ACC112 (cell line): ENCODE data around the gene HNRNPD.
A peak's percentile ranks its signal among the peaks of the same experiment; 100 is the strongest.
"Not testable (repeated sequence)": the region's sequence is repeated elsewhere in the genome, so short reads cannot be mapped to it uniquely, and the experiment has no call there.

Experiments
- H2AFZ ChIP-seq: fragments of 200-600 bp; sonication (generic); one replicate; pipeline ENCODE4 v1.6.0; 2017; ENCODE audit warnings: antibody characterized with exemption, low read length; ENCODE audit not compliant: unreplicated experiment
- H3K27ac ChIP-seq: fragments of 200-600 bp; sonication (generic); 2 replicates; pipeline ENCODE4 v1.5.1; 2014; ENCODE audit warnings: low read depth, mild to moderate bottlenecking, antibody characterized with exemption, low read length, moderate library complexity
- H3K27me3 ChIP-seq: fragments of 200-600 bp; sonication (generic); 2 replicates; pipeline ENCODE4 v1.6.1; 2014; ENCODE audit warnings: mild to moderate bottlenecking, antibody characterized with exemption, low read length, moderate library complexity, mixed read lengths; ENCODE audit not compliant: insufficient read depth
- H3K36me3 ChIP-seq: fragments of 200-600 bp; sonication (generic); 2 replicates; pipeline ENCODE4 v1.6.1; 2016; ENCODE audit warnings: mild to moderate bottlenecking, antibody characterized with exemption, low read length, moderate library complexity, mixed read lengths; ENCODE audit not compliant: insufficient read depth
- H3K4me1 ChIP-seq: fragments of 200-600 bp; sonication (generic); one replicate; pipeline ENCODE4 v1.6.1; 2016; ENCODE audit warnings: low read length, mixed read lengths; ENCODE audit not compliant: insufficient read depth, unreplicated experiment, control insufficient read depth
- H3K4me3 ChIP-seq: fragments of 200-600 bp; sonication (generic); 2 replicates; pipeline ENCODE4 v1.5.1; 2014; ENCODE audit warnings: mild to moderate bottlenecking, low read depth, low read length
- H3K79me2 ChIP-seq: fragments of 200-600 bp; sonication (generic); one replicate; pipeline ENCODE4 v1.6.0; 2016; ENCODE audit warnings: low read length; ENCODE audit not compliant: control insufficient read depth, unreplicated experiment, insufficient read depth

The HNRNPD gene

GRCh38 chr4:82397527-82397926 is 23.7 kb upstream of the HNRNPD start:
- H3K36me3 ChIP-seq: no peaks in the 10 kb centered on the region
- H3K4me3 ChIP-seq: no peak overlapping the region
- no peaks in the 10 kb centered on the region for H3K79me2 ChIP-seq
- H3K27me3 ChIP-seq: no peaks in the 10 kb centered on the region
- H2AFZ ChIP-seq: no peak overlapping the region
- no peak overlapping the region for H3K27ac ChIP-seq
- no peaks in the 10 kb centered on the region for H3K4me1 ChIP-seq

GRCh38 chr4:82394896-82395295 is 21.1 kb upstream of the HNRNPD start:
- Histone ChIP-seq H3K36me3 (no peaks in the 10 kb centered on the region), H3K27ac (no peak overlapping the region), H2AFZ (no peak overlapping the region), H3K27me3 (no peaks in the 10 kb centered on the region), H3K4me3 (no peak overlapping the region), H3K79me2 (no peaks in the 10 kb centered on the region), H3K4me1 (no peaks in the 10 kb centered on the region)

- not testable (repeated sequence) for H2AFZ ChIP-seq, H3K79me2 ChIP-seq, H3K4me1 ChIP-seq, H3K4me3 ChIP-seq, H3K27ac ChIP-seq, H3K36me3 ChIP-seq, H3K27me3 ChIP-seq
Measured at GRCh38 chr4:82390061-82390460, 16.3 kb upstream of the HNRNPD start.

GRCh38 chr4:82388405-82388804 is 14.6 kb upstream of the HNRNPD start:
- no peaks in the 10 kb centered on the region for H3K79me2 ChIP-seq
- H3K4me3 ChIP-seq: no peak overlapping the region
- no peak overlapping the region for H2AFZ ChIP-seq
- H3K27ac ChIP-seq: no peak overlapping the region
- no peaks in the 10 kb centered on the region for H3K27me3 ChIP-seq
- H3K4me1 ChIP-seq: no peaks in the 10 kb centered on the region
- H3K36me3 ChIP-seq: no peaks in the 10 kb centered on the region

- not testable (repeated sequence) for H3K79me2 ChIP-seq, H3K36me3 ChIP-seq, H3K4me3 ChIP-seq
Measured at GRCh38 chr4:82386312-82386711, 12.5 kb upstream of the HNRNPD start.

GRCh38 chr4:82382751-82383150 is 9.0 kb upstream of the HNRNPD start:
- H3K27ac ChIP-seq: no peak overlapping the region
- H3K4me3 ChIP-seq: no peak overlapping the region
- no peaks in the 10 kb centered on the region for H3K27me3 ChIP-seq
- H3K79me2 ChIP-seq: peaks cover 3% of the 10 kb centered on the region
- no peaks in the 10 kb centered on the region for H3K4me1 ChIP-seq
- no peaks in the 10 kb centered on the region; the same call in 1 of the 2 replicates for H3K36me3 ChIP-seq
- no peak overlapping the region for H2AFZ ChIP-seq

More at GRCh38 chr4:82386312-82386711, 12.5 kb upstream of the HNRNPD start:
- not testable (repeated sequence) for H3K27ac ChIP-seq, H2AFZ ChIP-seq, H3K27me3 ChIP-seq, H3K4me1 ChIP-seq

GRCh38 chr4:82381661-82382296 is 8.0 kb upstream of the HNRNPD start:
- Histone ChIP-seq H3K27ac (no peak overlapping the region), H3K4me3 (no peak overlapping the region), H3K36me3 (no peaks in the 10 kb centered on the region; the same call in 1 of the 2 replicates), H3K27me3 (no peaks in the 10 kb centered on the region), H2AFZ (no peak overlapping the region), H3K4me1 (no peaks in the 10 kb centered on the region), H3K79me2 (peaks cover 10% of the 10 kb centered on the region)

GRCh38 chr4:82381235-82381634 is 7.4 kb upstream of the HNRNPD start:
- peaks cover 15% of the 10 kb centered on the region for H3K79me2 ChIP-seq

GRCh38 chr4:82380831-82381230 is 7.0 kb upstream of the HNRNPD start:
- no peaks in the 10 kb centered on the region for H3K27me3 ChIP-seq
- H3K27ac ChIP-seq: no peak overlapping the region
- H2AFZ ChIP-seq: no peak overlapping the region
- H3K79me2 ChIP-seq: peaks cover 19% of the 10 kb centered on the region
- H3K36me3 ChIP-seq: no peaks in the 10 kb centered on the region; the same call in 1 of the 2 replicates
- H3K4me3 ChIP-seq: no peak overlapping the region
- peaks cover 7% of the 10 kb centered on the region for H3K4me1 ChIP-seq

More at GRCh38 chr4:82381235-82381634, 7.4 kb upstream of the HNRNPD start:
- Histone ChIP-seq H3K27ac (no peak overlapping the region), H3K36me3 (no peaks in the 10 kb centered on the region; the same call in 1 of the 2 replicates), H3K4me3 (no peak overlapping the region), H3K27me3 (no peaks in the 10 kb centered on the region), H3K4me1 (peaks cover 3% of the 10 kb centered on the region), H2AFZ (no peak overlapping the region)

GRCh38 chr4:82380344-82380743 is 6.6 kb upstream of the HNRNPD start:
- H3K27me3 ChIP-seq: no peaks in the 10 kb centered on the region
- peaks cover 24% of the 10 kb centered on the region for H3K79me2 ChIP-seq
- no peak overlapping the region for H2AFZ ChIP-seq
- no peak overlapping the region for H3K27ac ChIP-seq
- peaks cover 10% of the 10 kb centered on the region for H3K4me1 ChIP-seq
- H3K4me3 ChIP-seq: no peak overlapping the region
- H3K36me3 ChIP-seq: no peaks in the 10 kb centered on the region; the same call in 1 of the 2 replicates

GRCh38 chr4:82376109-82376508 is 2.3 kb upstream of the HNRNPD start:
- no peak overlapping the region for H2AFZ ChIP-seq
- peaks cover 10% of the 10 kb centered on the region for H3K4me1 ChIP-seq
- peaks cover 17% of the 10 kb centered on the region for H3K36me3 ChIP-seq
- peaks cover 59% of the 10 kb centered on the region for H3K79me2 ChIP-seq
- peak overlapping the region; percentile 87 for H3K4me3 ChIP-seq
- no peaks in the 10 kb centered on the region for H3K27me3 ChIP-seq
- H3K27ac ChIP-seq: no peak overlapping the region
